Adrenal gland (tissue), 5 donors: Measurements from ENCODE around the gene YJEFN3.

ENCODE experiments used
- CTCF ChIP-seq, 6 experiments: fragments of 450-650 bp in 4 of 6; fragments of 200-600 bp in 2 of 6; sonication (generic) in 1 of 6; IDR thresholded peaks; 1 replicate in 5 of 6; 2 replicates in 1 of 6; pipeline versions ENCODE4 v1.5.1 to v1.8.0; 2016 to 2021; ENCODE audit warnings: antibody characterized with exemption in 6 of 6, mild to moderate bottlenecking in 2 of 6, moderate library complexity in 1 of 6
- POLR2A ChIP-seq, 2 donors: fragments of 450-650 bp; IDR thresholded peaks; one replicate each; pipeline ENCODE4 v1.6.1; 2017; ENCODE audit warnings: antibody characterized with exemption in 2 of 2, mild to moderate bottlenecking in 2 of 2, moderate library complexity in 1 of 2
- donor health status: DM: no; HTN: no; CAD: no.

GRCh38 chr19:19502281-19502680 is 26.4 kb upstream of the YJEFN3 start:
- no peak for TF ChIP-seq CTCF (IDR thresholded peaks at IDR 0.05)
- TF ChIP-seq POLR2A (IDR thresholded peaks at IDR 0.05) = no peak
